DND-41 (cell line): ENCODE measurements around the gene FTO.

Experiments used
- CTCF ChIP-seq: IDR thresholded peaks from 2 replicates; pipeline ENCODE4 v1.5.1; 2012; ENCODE audit warnings: borderline replicate concordance, low read length, moderate library complexity, mild to moderate bottlenecking; ENCODE audit not compliant: poor library complexity, severe bottlenecking; ENCODE audit errors: extremely low read depth
- EZH2 ChIP-seq: IDR thresholded peaks from 3 replicates; pipeline ENCODE4 v1.6.1; 2012; ENCODE audit warnings: borderline replicate concordance, low read depth, mild to moderate bottlenecking, moderate library complexity, low read length, inconsistent platforms; ENCODE audit not compliant: severe bottlenecking

DNA sequence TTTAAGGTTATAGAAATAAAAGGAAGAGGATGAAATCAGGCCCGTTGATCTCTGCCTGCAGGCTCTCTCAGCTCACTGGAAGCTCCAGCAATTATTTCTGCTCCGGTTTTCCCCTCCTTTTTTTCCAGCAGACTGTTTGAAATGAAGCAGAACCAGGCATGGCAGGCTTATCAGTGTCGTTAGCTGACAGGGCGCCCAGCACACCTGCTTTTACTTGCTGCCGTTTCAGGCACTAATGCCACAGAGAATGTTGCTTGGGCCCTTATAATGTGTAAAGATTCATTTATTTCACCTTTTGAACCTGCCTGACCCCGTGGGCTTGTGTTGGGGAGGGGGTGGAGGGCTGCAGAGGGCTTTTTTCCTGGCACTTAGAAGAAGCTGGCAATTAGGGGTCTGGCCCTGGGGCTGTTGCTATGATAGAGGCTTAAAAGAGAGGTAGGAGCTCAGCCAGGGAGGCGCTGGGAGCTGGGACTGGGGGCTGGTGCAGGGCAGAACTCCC is 474.6 kb downstream of the FTO start:
- no peak for TF ChIP-seq CTCF
- TF ChIP-seq EZH2, result no peak
